ENCODE measurements around the gene PTPRE. TPM values are rescaled to one million over a fixed set of nuclear protein-coding genes. Genes with fewer than 3 reads are reported as not detected.
A peak's percentile ranks its signal among the peaks of the same experiment; 100 is the strongest.

The PTPRE gene
- total RNA-seq, 1 experiment from 2014 or later = 6.8 TPM

GRCh38 chr10:127882801-127883459, 24.0 kb upstream of the PTPRE start:
- no peak for DNase-seq (ENCODE audit: low read depth)

GRCh38 chr10:127883516-127883915, 23.4 kb upstream of the PTPRE start:
- no peak for DNase-seq (ENCODE audit: low read depth)

DNA sequence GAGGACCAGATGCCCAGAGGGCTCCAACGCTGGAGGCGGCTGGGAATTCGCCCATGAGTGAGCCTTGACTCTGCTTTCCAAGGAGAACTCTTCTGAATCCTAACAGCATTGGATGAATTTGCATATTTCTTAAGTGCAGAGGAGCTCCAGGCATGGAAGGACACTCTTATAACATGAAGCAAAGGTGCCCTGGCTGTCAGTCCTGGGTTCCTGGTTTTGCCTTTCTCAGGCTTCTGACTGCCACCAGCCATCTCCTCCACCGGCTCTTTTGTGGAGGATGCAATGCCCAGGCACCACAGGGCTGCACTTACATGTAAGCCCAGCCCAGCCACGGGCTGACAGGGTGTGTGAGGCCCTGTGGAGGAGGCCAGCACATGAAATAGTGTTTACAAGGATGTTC, 22.4 kb upstream of the PTPRE start:
- DNase-seq (ENCODE audit: low read depth) = no peak

DNA sequence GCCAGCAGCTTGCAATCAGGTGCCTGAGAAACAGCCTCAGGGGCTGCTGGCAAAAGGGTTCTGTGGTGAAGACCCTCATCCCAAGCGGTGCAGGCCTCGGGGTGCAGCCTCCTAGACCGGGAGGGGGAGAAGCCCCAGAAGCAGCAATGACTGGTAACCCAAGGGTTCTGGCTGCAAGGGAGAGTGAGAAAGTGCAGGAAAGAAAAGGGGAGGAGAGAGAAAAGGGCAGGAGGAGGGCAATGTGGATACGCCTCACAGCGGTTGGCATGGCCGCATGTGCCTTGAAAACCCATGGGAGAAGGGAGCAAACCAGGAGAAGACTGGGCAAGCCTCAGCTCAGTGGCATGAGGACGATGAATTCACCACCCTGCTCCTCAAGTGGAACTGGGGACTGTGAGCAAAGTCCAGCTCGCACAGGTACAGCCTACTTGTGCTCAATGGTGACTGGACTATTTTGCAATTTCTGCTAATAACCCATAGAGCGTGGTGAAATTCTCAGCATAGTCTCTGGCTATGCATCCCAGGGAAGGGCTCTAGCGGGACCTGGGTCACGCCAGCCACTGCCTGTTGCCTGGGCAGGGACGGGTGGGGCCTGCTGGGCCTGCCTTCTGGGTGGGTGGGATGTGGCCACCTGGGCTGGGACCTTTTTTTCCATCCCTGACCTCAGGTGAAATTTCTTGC, 20.4 kb upstream of the PTPRE start:
- no peak for DNase-seq (ENCODE audit: low read depth)

DNA sequence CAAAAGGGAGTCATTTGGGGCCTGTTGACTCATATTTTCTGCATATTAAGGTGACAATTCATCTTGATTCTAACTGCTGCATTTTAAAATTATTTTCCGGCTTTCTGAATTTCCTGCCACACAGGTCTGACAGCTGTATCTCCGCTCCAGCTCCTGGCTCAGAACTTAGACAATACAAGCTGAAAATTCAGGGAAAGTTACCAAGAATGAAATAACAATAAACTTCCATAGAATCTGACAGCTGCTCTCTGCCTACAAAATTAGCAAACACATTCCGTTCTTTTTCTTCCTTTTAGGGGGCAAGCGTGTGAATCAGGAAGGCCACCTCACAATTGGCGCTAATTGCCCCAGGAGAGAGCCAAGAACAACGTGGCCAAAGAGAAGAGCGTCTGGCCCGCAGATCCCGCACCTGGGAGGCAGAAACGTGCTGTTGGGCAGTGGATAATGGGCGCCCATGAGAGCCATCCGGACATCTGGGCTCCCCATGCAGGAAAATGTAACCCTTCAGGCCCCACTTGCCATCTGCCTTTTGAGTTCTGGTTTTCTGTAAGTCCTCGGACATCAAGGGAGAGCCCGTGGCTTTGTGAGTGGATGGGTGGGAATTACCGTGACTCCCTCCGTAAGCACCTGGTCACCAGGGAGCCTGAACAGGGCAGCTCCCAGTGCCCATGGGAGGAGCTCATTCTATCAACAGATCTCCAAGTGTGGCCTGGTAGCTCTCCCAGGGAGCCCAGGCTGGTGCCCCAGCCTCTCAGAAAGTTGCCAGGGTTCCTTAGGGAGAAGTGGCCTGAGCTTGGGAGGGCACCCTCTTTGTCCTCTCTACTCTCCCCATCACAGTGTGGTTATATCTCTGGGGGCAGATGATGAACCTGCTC, 19.1 kb upstream of the PTPRE start:
- DNase-seq (ENCODE audit: low read depth) = peak; percentile 46

GRCh38 chr10:127888521-127889312, 18.2 kb upstream of the PTPRE start:
- no peak for DNase-seq (ENCODE audit: low read depth)

- peak; percentile 82 for DNase-seq (ENCODE audit: low read depth)
Measured at GRCh38 chr10:127889605-127890195, 17.2 kb upstream of the PTPRE start.

- no peak for DNase-seq (ENCODE audit: low read depth)
Measured at GRCh38 chr10:127890216-127890615, 16.7 kb upstream of the PTPRE start.

- DNase-seq (ENCODE audit: low read depth) = no peak
Measured at GRCh38 chr10:127890832-127891334, 16.0 kb upstream of the PTPRE start.

GRCh38 chr10:127892743-127893142, 14.2 kb upstream of the PTPRE start, which contains the start of gene CLRN3:
TSS of gene CLRN3 (minus strand) at chr10:127892941. CDS start at chr10:127892784, 157 bp downstream.
- no peak for DNase-seq (ENCODE audit: low read depth)

GRCh38 chr10:127894146-127894545, 12.8 kb upstream of the PTPRE start:
- DNase-seq (ENCODE audit: low read depth) = no peak

DNA sequence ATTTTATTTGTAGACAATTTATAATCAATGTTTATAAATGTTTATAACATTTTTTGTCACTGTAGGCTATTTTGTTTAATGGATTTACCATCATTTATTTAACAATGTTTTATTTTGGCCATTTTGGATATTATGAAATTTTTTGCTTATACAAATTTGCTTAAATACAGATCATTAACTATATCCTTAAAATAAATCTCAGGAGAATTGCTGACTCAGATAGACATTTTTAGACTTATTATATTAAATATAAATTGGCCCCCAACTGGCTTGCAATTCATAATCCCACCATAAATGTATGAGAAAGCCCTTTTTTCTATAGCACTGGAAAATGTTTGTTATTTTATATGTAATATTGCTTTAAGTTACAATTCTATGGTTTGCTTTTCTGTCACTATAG, 10.3 kb upstream of the PTPRE start:
- DNase-seq (ENCODE audit: low read depth) = no peak

DNA sequence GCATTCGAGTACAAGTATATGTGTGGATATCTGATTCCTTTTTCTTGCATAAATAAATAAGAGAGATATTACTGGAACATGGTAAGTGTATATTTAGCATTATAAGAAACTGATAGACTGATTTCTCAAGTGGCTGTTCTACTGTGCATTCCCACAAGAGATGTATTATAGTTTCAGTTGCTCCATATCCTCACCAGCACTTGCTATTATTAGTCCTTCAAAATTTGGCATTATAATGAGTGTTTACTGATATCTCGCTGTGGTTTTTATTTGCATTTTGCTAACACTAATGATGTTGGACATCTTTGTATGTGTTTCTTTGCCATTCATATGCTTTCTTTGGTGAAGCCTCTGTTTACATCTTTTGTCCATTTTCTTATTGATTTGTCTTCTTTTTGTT, 9.7 kb upstream of the PTPRE start:
- no peak for DNase-seq (ENCODE audit: low read depth)

DNA sequence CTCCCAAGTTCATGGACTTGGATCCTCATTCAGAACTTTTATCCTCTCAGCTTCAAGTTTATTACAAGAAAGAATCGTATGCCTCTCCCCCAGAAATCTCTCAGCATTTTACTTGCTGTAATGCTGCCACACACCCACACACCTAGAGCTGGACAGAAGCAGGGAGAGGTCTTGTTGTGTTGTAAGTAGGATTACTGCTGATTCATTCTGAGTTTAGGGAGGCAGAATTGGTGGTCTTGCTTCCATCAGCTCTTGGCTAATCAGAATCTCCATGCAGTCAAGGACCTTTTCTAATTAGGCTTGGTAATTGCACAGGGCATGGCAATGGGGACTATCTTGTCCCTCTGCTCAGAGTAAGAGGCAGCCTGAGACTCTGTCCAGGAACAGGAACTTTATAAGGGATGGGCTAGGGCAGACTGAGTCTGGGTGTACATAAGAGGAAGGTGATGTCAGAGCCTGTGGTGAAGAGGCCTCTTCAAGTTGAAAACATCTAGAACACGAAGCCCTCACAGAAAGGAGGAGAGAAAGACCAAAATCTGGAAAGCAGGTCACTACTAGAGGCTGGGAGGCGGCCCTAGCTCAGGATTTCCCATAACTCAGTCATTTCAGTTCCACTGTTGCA, 7.0 kb upstream of the PTPRE start:
- no peak for DNase-seq (ENCODE audit: low read depth)

GRCh38 chr10:127903789-127904188, 3.1 kb upstream of the PTPRE start:
- no peak for DNase-seq (ENCODE audit: low read depth)

- DNase-seq (ENCODE audit: low read depth) = no peak
Measured at GRCh38 chr10:127904311-127905000, 2.4 kb upstream of the PTPRE start.

DNA sequence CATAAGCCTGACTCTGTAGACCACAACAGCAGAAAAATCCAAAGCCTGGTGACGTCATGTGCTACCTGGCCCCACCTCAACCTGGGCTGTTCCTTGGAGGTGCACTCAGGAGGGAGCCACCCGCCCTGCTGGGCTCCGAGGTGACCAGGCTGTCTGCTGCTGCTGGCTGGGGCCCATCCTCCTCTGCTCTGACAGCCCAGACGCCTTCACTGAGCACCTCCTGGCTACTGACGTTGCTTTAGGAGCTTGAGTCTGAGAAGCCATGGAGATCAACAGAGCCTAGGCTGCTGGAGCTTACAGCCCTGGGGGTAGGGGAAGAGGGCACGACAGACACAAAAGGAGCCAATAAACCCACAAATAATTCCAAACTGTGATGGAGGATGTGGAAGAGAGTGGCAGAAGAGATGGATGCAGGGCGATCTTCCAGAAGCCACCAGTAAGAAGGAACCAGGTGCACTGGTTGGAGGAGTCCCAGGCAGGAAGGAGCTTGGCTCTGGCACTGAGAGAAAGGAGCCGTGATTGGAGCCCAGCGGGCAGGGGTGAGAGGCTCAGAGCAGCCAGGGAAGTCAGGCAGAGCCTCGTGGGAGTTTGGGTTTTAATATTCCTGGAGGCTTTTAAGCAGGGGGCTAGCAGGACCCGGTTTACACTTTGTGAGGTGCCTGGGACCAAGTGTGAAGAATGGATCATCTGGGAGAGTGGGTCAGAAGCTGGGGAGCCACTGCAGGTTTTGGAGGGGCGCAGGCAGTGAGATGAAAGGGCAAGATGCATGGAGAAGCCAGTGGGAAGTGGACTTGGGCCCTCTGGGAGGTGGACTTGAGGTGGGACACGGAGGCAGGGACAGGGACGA, 1.7 kb upstream of the PTPRE start:
- DNase-seq (ENCODE audit: low read depth) = no peak

DNA sequence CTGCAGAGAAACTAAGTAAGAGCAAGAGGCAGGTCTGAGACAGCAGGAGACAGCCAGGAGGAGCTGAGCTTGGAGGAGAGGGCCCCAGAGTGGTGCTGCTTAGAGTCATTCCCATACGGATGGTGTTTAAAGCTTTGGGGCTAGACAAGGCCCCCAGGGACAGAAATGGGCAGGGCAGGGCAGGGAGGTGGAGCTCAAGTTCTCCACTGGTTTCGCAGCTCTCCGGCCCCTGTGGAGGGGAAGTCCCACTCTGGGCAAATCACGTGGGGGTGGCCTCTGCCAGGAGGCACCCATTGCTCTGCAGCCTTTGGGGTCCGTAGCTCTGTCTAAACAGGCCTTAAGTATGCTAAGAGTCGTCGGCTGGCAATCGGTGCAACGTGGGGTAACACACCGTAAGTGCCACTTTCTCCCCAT, 1.0 kb upstream of the PTPRE start:
- no peak for DNase-seq (ENCODE audit: low read depth)
